Esophagus squamous epithelium (tissue), 5 donors: ENCODE measurements around the gene OR9A4. TPM values are rescaled to one million over a fixed set of nuclear protein-coding genes. Genes with fewer than 3 reads are reported as not detected.

Experiments
- DNase-seq: peaks from one replicate; lab custom pipeline; 2025; lab: John Stamatoyannopoulos, UW
- H3K27ac ChIP-seq, 4 donors: fragments of 200-600 bp; sonication (generic); one replicate each; pipeline ENCODE4 v1.5.1; 2016 to 2019; ENCODE audit warnings: mild to moderate bottlenecking in 1 of 4
- H3K27me3 ChIP-seq, 4 donors: fragments of 200-600 bp; sonication (generic); 1 replicate in 3 of 4; 2 replicates in 1 of 4; pipeline versions ENCODE4 v1.5.1 to v1.6.0; 2017 to 2021; ENCODE audit warnings: antibody characterized with exemption in 1 of 4
- H3K36me3 ChIP-seq, 3 donors: fragments of 200-600 bp; sonication (generic); one replicate each; pipeline ENCODE4 v1.5.1; 2016 to 2019
- H3K4me1 ChIP-seq, 3 donors: fragments of 200-600 bp; sonication (generic); one replicate each; pipeline ENCODE4 v1.5.1; 2017 to 2019
- H3K4me3 ChIP-seq, 4 donors: fragments of 200-600 bp; sonication (generic); 1 replicate in 3 of 4; 2 replicates in 1 of 4; pipeline ENCODE4 v1.5.1; 2016 to 2019; ENCODE audit warnings: mild to moderate bottlenecking in 2 of 4, moderate library complexity in 1 of 4
- H3K9me3 ChIP-seq, 3 donors: fragments of 200-600 bp; sonication (generic); one replicate each; pipeline ENCODE4 v1.5.1; 2016 to 2019
- POLR2A ChIP-seq, 4 donors: fragments of 450-650 bp; IDR thresholded peaks; one replicate each; pipeline ENCODE4 v1.6.1; 2017; ENCODE audit warnings: antibody characterized with exemption in 4 of 4, mild to moderate bottlenecking in 4 of 4, moderate library complexity in 3 of 4
- WGBS, 2 donors: methylation state at CpG; one replicate each; pipeline ENCODE4 v1.1.5; 2018; 5-methylcytosine and 5-hydroxymethylcytosine counted together
- intact Hi-C: fragments of 100-400 bp; cut with DNase I; formaldehyde crosslinking; loops from one replicate; pipeline ENCODE4 v1.15.0; 2022
- total RNA-seq, 4 donors: library from RNA; depleted of rRNA; stranded (reverse); fragments of >200 nt; gene quantifications; one replicate each; pipeline ENCODE4 v1.1.0, GENCODE V29; 2016
- TF ChIP-seq, protein P1 (sequence below), 6 experiments: fragments of 450-650 bp in 4 of 6; fragments of 200-600 bp in 2 of 6; sonication (generic) in 2 of 6; IDR thresholded peaks; one replicate each; pipeline ENCODE4 v1.5.1; 2016 to 2019; ENCODE audit warnings: antibody characterized with exemption in 6 of 6, mild to moderate bottlenecking in 4 of 6, moderate library complexity in 4 of 6
- donor health status: DM: yes; HTN: yes; CAD: no.

OR9A4 gene
- total RNA-seq, 4 donors from 2014 or later, result not detected

DNA sequence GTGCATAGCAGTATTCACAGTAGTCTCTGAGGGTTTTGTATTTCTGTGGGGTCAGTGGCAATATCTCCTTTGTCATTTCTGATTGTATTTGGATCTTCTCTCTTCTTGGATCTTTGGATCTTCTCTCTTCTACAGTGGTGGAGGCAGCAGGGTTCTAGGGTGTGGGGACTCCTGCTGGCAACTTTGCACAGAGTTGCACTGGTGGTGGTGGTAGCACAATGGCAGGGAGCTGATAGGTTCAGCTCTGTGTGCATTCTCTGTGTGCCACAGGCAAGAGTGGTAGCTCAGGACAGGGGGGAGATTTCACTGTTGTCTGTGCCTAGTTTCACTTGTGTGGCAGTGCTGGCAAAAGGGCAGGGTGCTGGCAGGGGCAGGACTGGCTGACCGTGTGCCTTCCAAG lies 39.8 kb upstream of the OR9A4 start:
- DNase-seq, result no peak

DNA sequence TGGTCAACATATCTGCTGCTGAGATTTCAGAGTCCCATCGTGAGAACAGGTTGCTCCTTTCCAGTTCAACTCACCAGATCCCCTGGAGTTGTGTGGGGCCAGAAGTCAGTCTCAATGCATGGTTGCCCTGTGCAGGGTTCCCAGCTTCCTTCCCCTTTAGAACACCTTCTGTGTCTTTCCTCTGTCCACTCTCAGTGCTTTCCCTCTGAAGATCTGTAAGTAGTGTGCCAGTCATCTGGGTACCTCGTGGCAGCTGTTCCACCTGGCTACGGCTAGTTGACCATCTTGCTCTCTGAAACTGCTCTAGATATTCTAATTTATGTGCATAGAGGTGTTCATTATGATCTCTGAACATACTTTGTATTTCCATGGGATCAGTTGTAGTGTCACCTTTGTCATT lies 38.8 kb upstream of the OR9A4 start:
- WGBS, 2 donors, result 80 to 82% methylated on average over 3 of the region's 3 CpGs
- no peak for DNase-seq
- no peaks in the 10 kb centered on the region for H3K4me1 ChIP-seq
- H3K9me3 ChIP-seq, result peaks cover 0 to 11% (median 0%) of the 10 kb centered on the region in 3 donors
- no peaks in the 10 kb centered on the region for H3K27me3 ChIP-seq
- H3K36me3 ChIP-seq, result no peaks in the 10 kb centered on the region
- no peak for TF ChIP-seq POLR2A (IDR thresholded peaks at IDR 0.05)
- TF ChIP-seq, protein P1, sequence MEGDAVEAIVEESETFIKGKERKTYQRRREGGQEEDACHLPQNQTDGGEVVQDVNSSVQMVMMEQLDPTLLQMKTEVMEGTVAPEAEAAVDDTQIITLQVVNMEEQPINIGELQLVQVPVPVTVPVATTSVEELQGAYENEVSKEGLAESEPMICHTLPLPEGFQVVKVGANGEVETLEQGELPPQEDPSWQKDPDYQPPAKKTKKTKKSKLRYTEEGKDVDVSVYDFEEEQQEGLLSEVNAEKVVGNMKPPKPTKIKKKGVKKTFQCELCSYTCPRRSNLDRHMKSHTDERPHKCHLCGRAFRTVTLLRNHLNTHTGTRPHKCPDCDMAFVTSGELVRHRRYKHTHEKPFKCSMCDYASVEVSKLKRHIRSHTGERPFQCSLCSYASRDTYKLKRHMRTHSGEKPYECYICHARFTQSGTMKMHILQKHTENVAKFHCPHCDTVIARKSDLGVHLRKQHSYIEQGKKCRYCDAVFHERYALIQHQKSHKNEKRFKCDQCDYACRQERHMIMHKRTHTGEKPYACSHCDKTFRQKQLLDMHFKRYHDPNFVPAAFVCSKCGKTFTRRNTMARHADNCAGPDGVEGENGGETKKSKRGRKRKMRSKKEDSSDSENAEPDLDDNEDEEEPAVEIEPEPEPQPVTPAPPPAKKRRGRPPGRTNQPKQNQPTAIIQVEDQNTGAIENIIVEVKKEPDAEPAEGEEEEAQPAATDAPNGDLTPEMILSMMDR (IDR thresholded peaks at IDR 0.05), result no peak
- H3K27ac ChIP-seq, result no peak overlapping the region
- H3K4me3 ChIP-seq, result no peak overlapping the region
- intact Hi-C loops, result no loop called here

More for the DNA sequence above, 39.8 kb upstream of the OR9A4 start:
- TF ChIP-seq, protein P1 (IDR thresholded peaks at IDR 0.05), result no peak
- TF ChIP-seq POLR2A (IDR thresholded peaks at IDR 0.05), result no peak
- no peaks in the 10 kb centered on the region for H3K36me3 ChIP-seq
- WGBS, 2 donors, result 80% methylated on average over 1 of the region's 1 CpG; no CpG with 5 or more reads in 1 of the 2 donors
- intact Hi-C loops, result no loop called here
- H3K4me1 ChIP-seq, result no peaks in the 10 kb centered on the region
- no peaks in the 10 kb centered on the region for H3K27me3 ChIP-seq
- no peak overlapping the region for H3K4me3 ChIP-seq
- peaks cover 0 to 11% (median 0%) of the 10 kb centered on the region in 3 donors for H3K9me3 ChIP-seq
- H3K27ac ChIP-seq, result no peak overlapping the region

DNA sequence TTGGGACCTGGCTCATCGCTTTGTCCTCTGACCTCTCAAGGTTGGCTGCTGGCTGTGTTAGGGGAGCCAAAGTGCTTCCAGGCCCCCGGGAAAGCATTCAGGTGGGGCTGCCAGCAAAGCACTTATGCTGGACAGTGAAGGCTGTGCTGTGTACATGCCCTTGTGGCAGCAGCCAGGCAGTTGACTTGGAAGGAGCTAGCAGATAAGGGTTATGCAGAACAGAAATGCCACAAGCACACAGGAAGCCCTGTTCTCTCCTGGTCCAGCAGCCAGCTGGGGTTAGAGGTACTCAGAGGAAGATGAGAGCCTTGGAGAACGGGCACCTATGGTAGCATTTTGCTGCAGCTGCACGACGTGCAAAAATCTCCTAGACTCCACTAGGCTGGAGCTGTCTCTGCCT lies 35.2 kb upstream of the OR9A4 start:
- intact Hi-C loops, result no loop called here
- WGBS, 2 donors, result 67 to 73% methylated on average over 3 to 4 of the region's 5 CpGs
- no peaks in the 10 kb centered on the region for H3K36me3 ChIP-seq
- TF ChIP-seq, protein P1 (IDR thresholded peaks at IDR 0.05), result no peak
- no peak for TF ChIP-seq POLR2A (IDR thresholded peaks at IDR 0.05)
- DNase-seq, result no peak
- no peak overlapping the region for H3K27ac ChIP-seq
- no peak overlapping the region for H3K4me3 ChIP-seq
- no peaks in the 10 kb centered on the region for H3K27me3 ChIP-seq
- no peaks in the 10 kb centered on the region for H3K4me1 ChIP-seq
- H3K9me3 ChIP-seq, result peaks cover 0 to 25% (median 0%) of the 10 kb centered on the region in 3 donors

DNA sequence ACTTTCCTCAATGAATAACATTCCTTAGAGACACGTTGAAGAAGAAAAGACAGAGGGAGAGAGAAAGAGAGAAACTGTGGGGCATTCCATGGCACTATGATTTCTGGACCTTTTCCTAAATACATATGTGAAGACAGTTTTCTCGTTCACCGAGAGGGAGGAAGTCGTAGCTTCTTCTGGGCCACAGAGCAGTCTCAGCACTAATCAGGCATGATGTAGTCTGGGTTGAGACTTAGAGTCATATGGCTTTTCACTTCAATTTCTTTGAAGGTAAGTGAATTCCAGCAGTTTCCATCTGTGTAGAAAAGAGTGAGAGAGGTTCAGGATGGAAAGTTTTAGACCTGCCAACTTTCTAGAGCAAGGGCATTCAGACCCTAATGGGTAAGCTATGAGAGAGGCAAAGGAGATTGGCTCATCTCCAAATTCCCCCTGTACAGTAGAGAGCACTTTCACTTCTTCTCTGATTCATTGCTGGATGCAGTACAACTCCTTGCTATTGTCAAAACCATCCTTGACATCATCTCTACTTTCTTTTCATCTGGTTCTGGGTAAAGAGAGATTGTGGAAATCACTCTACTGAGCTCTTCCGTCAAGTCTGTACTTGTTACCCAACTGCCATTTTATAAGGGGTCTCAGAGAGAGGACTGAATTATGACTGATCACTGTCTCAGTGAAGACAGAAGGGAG lies 31.5 kb upstream of the OR9A4 start:
- TF ChIP-seq, protein P1 (IDR thresholded peaks at IDR 0.05), result no peak
- no peak for TF ChIP-seq POLR2A (IDR thresholded peaks at IDR 0.05)
- 67 to 74% methylated on average over 5 of the region's 5 CpGs for WGBS, 2 donors

DNA sequence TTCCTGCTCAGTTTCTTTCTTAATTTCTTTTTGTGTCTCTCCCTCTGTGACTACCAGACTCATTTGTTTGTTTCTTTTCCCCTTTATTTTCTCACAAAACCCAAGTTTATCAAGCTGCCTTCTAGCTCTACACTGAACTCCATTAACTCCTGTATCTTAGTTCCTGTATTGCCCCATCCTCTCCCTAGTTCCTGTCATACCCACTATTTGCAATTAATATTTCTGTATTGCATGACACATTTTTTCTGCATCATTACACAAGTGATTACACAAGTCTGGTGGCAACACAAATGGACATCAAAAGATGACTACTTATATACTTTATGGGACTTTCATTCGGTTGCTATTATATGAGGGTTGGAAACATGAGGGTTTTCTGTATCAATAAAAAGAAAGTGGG lies 26.9 kb upstream of the OR9A4 start:
- no peaks in the 10 kb centered on the region for H3K4me1 ChIP-seq
- no peak for DNase-seq
- no peaks in the 10 kb centered on the region for H3K27me3 ChIP-seq
- H3K4me3 ChIP-seq, result no peak overlapping the region
- peaks cover 0 to 7% (median 0%) of the 10 kb centered on the region in 3 donors for H3K9me3 ChIP-seq
- H3K36me3 ChIP-seq, result no peaks in the 10 kb centered on the region
- no peak for TF ChIP-seq POLR2A (IDR thresholded peaks at IDR 0.05)
- TF ChIP-seq, protein P1 (IDR thresholded peaks at IDR 0.05), result no peak
- intact Hi-C loops, result no loop called here
- H3K27ac ChIP-seq, result no peak overlapping the region
- WGBS, 2 donors, result 73 to 91% methylated on average over 1 of the region's 1 CpG

More for the DNA sequence above, 31.5 kb upstream of the OR9A4 start:
- Histone ChIP-seq H3K27me3 (no peaks in the 10 kb centered on the region), H3K36me3 (no peaks in the 10 kb centered on the region), H3K4me1 (no peaks in the 10 kb centered on the region), H3K9me3 (peaks cover 0 to 14% (median 0%) of the 10 kb centered on the region in 3 donors), H3K4me3 (no peak overlapping the region), H3K27ac (no peak overlapping the region)
- no peak for DNase-seq
- intact Hi-C loops, result no loop called here
